PC-9 (cell line): Measurements from ENCODE around the gene TGFBI. TPM values are rescaled to one million over a fixed set of nuclear protein-coding genes. Genes with fewer than 3 reads are reported as not detected.

Experiments used
- BruUV-seq: library from RNA; stranded (reverse); fragments of 400-500 nt; replicated peaks from 2 replicates; lab custom pipeline; 2021; lab: Mats Ljungman, UMichigan
- CTCF ChIA-PET: fragments of 300-600 bp; sonication (Branson Sonifier 250); formaldehyde crosslinking; loops from one replicate; lab custom pipeline; 2022; ENCODE audit warnings: antibody characterized with exemption; lab: Charles Lee
- POLR2A ChIA-PET: fragments of 300-600 bp; sonication (Branson Sonifier 250); formaldehyde crosslinking; loops from one replicate; lab custom pipeline; 2022; ENCODE audit warnings: antibody characterized with exemption; ENCODE audit not compliant: unreplicated experiment; lab: Charles Lee
- DNase-seq, 2 experiments: peaks; one replicate each; pipeline versions ENCODE4 v3.0.0 to v3.0.0-alpha.2; 2015 to 2022; ENCODE audit warnings: mixed read lengths in 1 of 2
- H2AFZ ChIP-seq: fragments of 200-600 bp; sonication (generic); 2 replicates; pipeline ENCODE4 v1.8.1; 2017; ENCODE audit warnings: antibody characterized with exemption
- H3F3A ChIP-seq: fragments of 200-600 bp; sonication (generic); 2 replicates; pipeline ENCODE4 v1.8.1; 2017; ENCODE audit warnings: antibody characterized with exemption, mild to moderate bottlenecking, low read depth; ENCODE audit not compliant: insufficient read depth
- H3K27ac ChIP-seq: fragments of 200-600 bp; sonication (generic); 2 replicates; pipeline ENCODE4 v1.6.1; 2016; ENCODE audit warnings: mixed run types
- H3K27me3 ChIP-seq: fragments of 200-600 bp; sonication (generic); 2 replicates; pipeline ENCODE4 v1.6.1; 2016; ENCODE audit warnings: low read depth, mixed run types; ENCODE audit not compliant: insufficient read depth
- H3K36me3 ChIP-seq: fragments of 200-600 bp; sonication (generic); 2 replicates; pipeline ENCODE4 v1.6.1; 2016; ENCODE audit warnings: low read depth, mixed run types
- H3K4me1 ChIP-seq: fragments of 200-600 bp; sonication (generic); replicated peaks from 2 replicates; pipeline ENCODE4 v1.6.1; 2016; ENCODE audit warnings: mixed run types; ENCODE audit not compliant: insufficient read depth
- H3K4me2 ChIP-seq: fragments of 200-600 bp; sonication (generic); 2 replicates; pipeline ENCODE4 v1.6.1; 2017; ENCODE audit warnings: mixed run types
- H3K4me3 ChIP-seq: fragments of 200-600 bp; sonication (generic); 2 replicates; pipeline ENCODE4 v1.6.1; 2016; ENCODE audit warnings: mixed run types
- H3K79me2 ChIP-seq: fragments of 200-600 bp; sonication (generic); 2 replicates; pipeline ENCODE4 v1.6.1; 2017; ENCODE audit warnings: low read depth, mixed run types
- H3K9me2 ChIP-seq: fragments of 200-600 bp; sonication (generic); 2 replicates; pipeline ENCODE4 v1.8.1; 2017; ENCODE audit warnings: mild to moderate bottlenecking; ENCODE audit not compliant: insufficient read depth
- H3K9me3 ChIP-seq: fragments of 200-600 bp; sonication (generic); 2 replicates; pipeline ENCODE4 v1.8.1; 2016; ENCODE audit warnings: low read depth; ENCODE audit not compliant: insufficient read depth
- H4K20me1 ChIP-seq: fragments of 200-600 bp; sonication (generic); 2 replicates; pipeline ENCODE4 v1.8.1; 2017; ENCODE audit not compliant: insufficient read depth
- EZH2 ChIP-seq: fragments of 200-600 bp; sonication (generic); IDR thresholded peaks from 2 replicates; pipeline ENCODE4 v1.8.0; 2017; ENCODE audit warnings: antibody characterized with exemption, low read depth
- intact Hi-C: fragments of 100-400 bp; cut with micrococcal nuclease; formaldehyde crosslinking; loops from one replicate; pipeline ENCODE4 v1.10.0; 2022; ENCODE audit not compliant: unreplicated experiment
- total RNA-seq: library from RNA; stranded (reverse); gene quantifications from 2 replicates; pipeline ENCODE4 v1.2.3, GENCODE V29; 2021
- TF ChIP-seq, protein P1 (sequence below): fragments of 200-600 bp; sonication (generic); conservative IDR thresholded peaks from 2 replicates; pipeline ENCODE4 v1.6.1; 2017; ENCODE audit warnings: mixed run types, antibody characterized with exemption, mild to moderate bottlenecking, moderate library complexity

The TGFBI gene
- total RNA-seq, 1 experiment from 2014 or later = 437 TPM

DNA sequence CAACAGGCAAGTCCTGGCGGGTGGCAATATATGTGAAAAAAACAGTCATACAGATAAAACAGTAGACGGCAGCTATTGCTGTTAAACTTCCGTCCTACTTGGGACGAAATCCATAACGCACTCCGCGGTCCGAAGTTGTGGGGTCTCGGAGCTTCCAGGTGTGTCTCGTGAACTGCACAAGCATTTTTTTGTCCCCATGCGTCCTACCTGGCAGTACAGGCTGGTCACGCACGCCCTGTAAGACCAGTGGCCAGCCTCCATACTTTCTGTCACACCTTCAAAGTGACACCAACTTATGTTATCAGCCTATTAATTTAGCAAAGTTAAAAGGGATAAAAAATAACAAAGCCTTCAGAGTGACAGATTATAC, 51.3 kb downstream of the TGFBI start:
- Histone ChIP-seq H3K36me3 (no peaks in the 10 kb centered on the region), H3K27ac (no peak overlapping the region), H3K4me1 (peaks cover 5% of the 10 kb centered on the region), H3K9me2 (no peaks in the 10 kb centered on the region), H4K20me1 (no peaks in the 10 kb centered on the region), H3F3A (peaks cover 8% of the 10 kb centered on the region; the same call in 1 of the 2 replicates), H3K4me3 (peak overlapping the region; percentile 65), H3K27me3 (no peaks in the 10 kb centered on the region), H3K9me3 (no peaks in the 10 kb centered on the region), H2AFZ (peak overlapping the region; percentile 91), H3K79me2 (no peaks in the 10 kb centered on the region), H3K4me2 (peak overlapping the region; percentile 93)
- ChIA-PET POLR2A (no interaction called here), CTCF (interaction anchor here (1.5 kb wide), 1 partner anchor 105 kb away, joined by 3 read pairs; no protein-coding TSS in a partner anchor)
- intact Hi-C loops = loop anchor here (1.0 to 10.0 kb wide), 3 partner anchors 103 to 515 kb away; no protein-coding TSS in a partner anchor
- TF ChIP-seq EZH2 = no peak
- TF ChIP-seq, protein P1, sequence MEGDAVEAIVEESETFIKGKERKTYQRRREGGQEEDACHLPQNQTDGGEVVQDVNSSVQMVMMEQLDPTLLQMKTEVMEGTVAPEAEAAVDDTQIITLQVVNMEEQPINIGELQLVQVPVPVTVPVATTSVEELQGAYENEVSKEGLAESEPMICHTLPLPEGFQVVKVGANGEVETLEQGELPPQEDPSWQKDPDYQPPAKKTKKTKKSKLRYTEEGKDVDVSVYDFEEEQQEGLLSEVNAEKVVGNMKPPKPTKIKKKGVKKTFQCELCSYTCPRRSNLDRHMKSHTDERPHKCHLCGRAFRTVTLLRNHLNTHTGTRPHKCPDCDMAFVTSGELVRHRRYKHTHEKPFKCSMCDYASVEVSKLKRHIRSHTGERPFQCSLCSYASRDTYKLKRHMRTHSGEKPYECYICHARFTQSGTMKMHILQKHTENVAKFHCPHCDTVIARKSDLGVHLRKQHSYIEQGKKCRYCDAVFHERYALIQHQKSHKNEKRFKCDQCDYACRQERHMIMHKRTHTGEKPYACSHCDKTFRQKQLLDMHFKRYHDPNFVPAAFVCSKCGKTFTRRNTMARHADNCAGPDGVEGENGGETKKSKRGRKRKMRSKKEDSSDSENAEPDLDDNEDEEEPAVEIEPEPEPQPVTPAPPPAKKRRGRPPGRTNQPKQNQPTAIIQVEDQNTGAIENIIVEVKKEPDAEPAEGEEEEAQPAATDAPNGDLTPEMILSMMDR = no peak
- DNase-seq = no peak
- no TSS peak for BruUV-seq

DNA sequence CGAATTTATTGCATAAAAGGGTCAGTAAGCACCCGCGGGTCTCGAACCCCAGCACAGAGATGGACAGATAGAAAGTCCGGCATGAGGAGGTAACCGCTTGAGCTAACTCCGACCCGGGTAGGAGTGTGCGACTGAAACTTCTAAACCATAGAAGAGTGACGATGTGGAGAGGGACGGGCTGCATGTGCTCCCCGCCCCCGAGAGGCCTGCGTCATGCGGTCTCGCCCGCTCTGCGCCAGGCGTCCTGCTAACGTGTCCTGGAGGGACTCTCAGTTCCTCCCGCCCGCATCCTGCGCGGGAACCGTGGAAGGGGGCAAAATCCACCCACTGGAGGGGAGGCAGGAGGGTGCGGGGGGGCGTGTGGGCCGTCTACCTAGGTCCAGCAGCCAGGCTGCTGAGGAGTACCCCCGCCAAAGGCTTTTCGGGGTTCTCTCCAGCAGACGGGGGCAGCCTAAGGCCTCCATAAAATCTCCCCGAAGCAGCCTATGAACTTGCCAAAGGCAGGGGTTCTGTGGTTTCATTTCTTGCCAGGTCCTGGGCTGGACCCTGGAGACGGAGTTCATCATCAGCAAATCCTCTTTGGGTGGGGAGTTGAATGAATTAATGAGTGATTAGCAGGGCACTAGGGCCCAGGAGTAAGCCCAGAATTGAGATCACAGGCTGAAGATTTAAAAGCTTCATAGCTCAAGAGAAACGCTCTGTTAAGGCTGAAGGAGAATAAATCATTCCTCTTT, 51.9 kb downstream of the TGFBI start:
- H3K36me3 ChIP-seq = no peaks in the 10 kb centered on the region
- TF ChIP-seq, protein P1 = no peak
- no peak for TF ChIP-seq EZH2
- no peaks in the 10 kb centered on the region for H4K20me1 ChIP-seq
- no peaks in the 10 kb centered on the region for H3K79me2 ChIP-seq
- peak overlapping the region; percentile 26 for H3K27ac ChIP-seq
- no peaks in the 10 kb centered on the region for H3K9me2 ChIP-seq
- H3K27me3 ChIP-seq = no peaks in the 10 kb centered on the region
- H3K9me3 ChIP-seq = no peaks in the 10 kb centered on the region
- H3K4me1 ChIP-seq = peaks cover 5% of the 10 kb centered on the region
- CTCF ChIA-PET = interaction anchor here (0.6 to 1.5 kb wide), 2 partner anchors 93 to 105 kb away, joined by 3 to 4 read pairs; no protein-coding TSS in a partner anchor
- POLR2A ChIA-PET = interaction anchor here (0.6 kb wide), 1 partner anchor 53 kb away, joined by 17 read pairs; no protein-coding TSS in a partner anchor
- H2AFZ ChIP-seq = peak overlapping the region; percentile 91
- peak; percentile 85 to 94 for DNase-seq
- TSS peak; percentile 96 for BruUV-seq
- intact Hi-C loops = loop anchor here (1.0 to 10.0 kb wide), 3 partner anchors 103 to 516 kb away; no protein-coding TSS in a partner anchor
- H3F3A ChIP-seq = peaks cover 8% of the 10 kb centered on the region; the same call in 1 of the 2 replicates
- peak overlapping the region; percentile 93 for H3K4me2 ChIP-seq
- H3K4me3 ChIP-seq = peak overlapping the region; percentile 65

DNA sequence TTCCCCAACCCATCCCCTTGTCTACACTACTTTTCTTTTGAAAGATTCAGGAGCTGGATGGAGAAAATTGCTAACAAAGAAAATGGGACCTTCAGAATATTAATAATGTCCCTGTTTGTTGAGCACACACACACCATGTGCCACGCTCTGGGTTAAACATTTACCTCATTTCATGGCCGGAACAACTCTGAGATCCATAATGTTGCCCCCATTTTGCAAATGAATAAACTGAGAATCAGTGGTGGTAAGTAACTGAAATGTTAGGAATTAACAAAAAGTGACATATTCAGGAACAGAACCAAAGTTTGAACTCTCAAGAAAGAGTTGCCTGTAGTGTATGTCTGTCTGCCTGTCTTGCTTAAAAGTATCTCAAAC, 52.4 kb downstream of the TGFBI start:
- Histone ChIP-seq H3K27ac (peak overlapping the region; percentile 26), H3K4me3 (peak overlapping the region; percentile 65; the same call in 1 of the 2 replicates), H4K20me1 (no peaks in the 10 kb centered on the region), H3K36me3 (no peaks in the 10 kb centered on the region), H3K27me3 (no peaks in the 10 kb centered on the region), H2AFZ (peak overlapping the region; percentile 91), H3K4me1 (peaks cover 5% of the 10 kb centered on the region), H3K9me3 (no peaks in the 10 kb centered on the region), H3K79me2 (no peaks in the 10 kb centered on the region), H3K4me2 (peak overlapping the region; percentile 93), H3K9me2 (no peaks in the 10 kb centered on the region), H3F3A (peaks cover 8% of the 10 kb centered on the region; the same call in 1 of the 2 replicates)
- no TSS peak for BruUV-seq
- intact Hi-C loops = loop anchor here (5.0 to 10.0 kb wide), 2 partner anchors 131 to 516 kb away; no protein-coding TSS in a partner anchor
- POLR2A ChIA-PET = interaction anchor here (0.6 to 0.7 kb wide), 3 partner anchors 27 to 52 kb away, joined by 3 to 17 read pairs (median 7); no protein-coding TSS in a partner anchor
- peak in 1 of 2 experiments; percentile 16 for DNase-seq
- no peak for TF ChIP-seq EZH2
- TF ChIP-seq, protein P1 = no peak
- CTCF ChIA-PET = interaction anchor here (1.1 to 2.0 kb wide), 3 partner anchors 28 to 136 kb away, joined by 3 to 8 read pairs (median 4); no protein-coding TSS in a partner anchor
